Activated CD4-positive, alpha-beta T cell treated with anti-CD3 and anti-CD28 coated beads for 1 hour (primary cell): ENCODE data around the gene GTF2F1.
"Not testable (repeated sequence)": the region's sequence is repeated elsewhere in the genome, so short reads cannot be mapped to it uniquely, and the experiment has no call there.

ENCODE experiments used
- DNase-seq: peaks from one replicate; pipeline ENCODE4 v3.0.0-alpha.2; 2020

Gene GTF2F1

GRCh38 chr19:6393074-6393982 is at the start of gene GTF2F1:
Gene GTF2F1, minus strand, starts transcription at chr19:6393164. Its CDS starts 169 bp downstream, at chr19:6392995.
- DNase-seq = peak; percentile 89

- no peak for DNase-seq
Measured at GRCh38 chr19:6442087-6442688, 49.2 kb upstream of the GTF2F1 start.

GRCh38 chr19:6440905-6441304 is 47.9 kb upstream of the GTF2F1 start:
- no peak for DNase-seq

- no peak for DNase-seq
Measured at GRCh38 chr19:6439743-6440142, 46.8 kb upstream of the GTF2F1 start.

GRCh38 chr19:6433663-6434062 is 40.7 kb upstream of the GTF2F1 start, which contains the start of gene SLC25A41:
Gene SLC25A41, minus strand, starts transcription at chr19:6433763. Its CDS starts 70 bp downstream, at chr19:6433693.
- no peak for DNase-seq

GRCh38 chr19:6433165-6433564 is 40.2 kb upstream of the GTF2F1 start:
- DNase-seq = no peak

- DNase-seq = no peak
Measured at GRCh38 chr19:6431891-6432290, 38.9 kb upstream of the GTF2F1 start.

GRCh38 chr19:6429419-6430221 is 36.7 kb upstream of the GTF2F1 start:
- no peak for DNase-seq

GRCh38 chr19:6428692-6429418 is 35.9 kb upstream of the GTF2F1 start:
- not testable (repeated sequence) for DNase-seq

- DNase-seq = no peak
Measured at GRCh38 chr19:6427131-6427530, 34.2 kb upstream of the GTF2F1 start.

- peak; percentile 16 for DNase-seq
Measured at GRCh38 chr19:6425732-6426620, 33.0 kb upstream of the GTF2F1 start.

GRCh38 chr19:6424939-6425731 is 32.2 kb upstream of the GTF2F1 start:
- peak; percentile 99 for DNase-seq

GRCh38 chr19:6424195-6424938 is 31.4 kb upstream of the GTF2F1 start, which contains the start of gene KHSRP:
Gene KHSRP, minus strand, starts transcription at chr19:6424811. Its CDS starts 110 bp downstream, at chr19:6424701.
- no peak for DNase-seq

- no peak for DNase-seq
Measured at GRCh38 chr19:6423499-6424194, 30.7 kb upstream of the GTF2F1 start.

GRCh38 chr19:6421075-6422014 is 28.4 kb upstream of the GTF2F1 start:
- no peak for DNase-seq

GRCh38 chr19:6418562-6418932 is 25.6 kb upstream of the GTF2F1 start:
- DNase-seq = no peak

GRCh38 chr19:6417713-6418561 is 25.0 kb upstream of the GTF2F1 start:
- DNase-seq = no peak
